Smooth muscle cell (in vitro differentiated cells): ENCODE data around the gene ISCU. TPM values are rescaled to one million over a fixed set of nuclear protein-coding genes. Genes with fewer than 3 reads are reported as not detected.

Source experiments
- DNase-seq: peaks from one replicate; lab custom pipeline; 2025; ENCODE audit not compliant: unreplicated experiment; lab: John Stamatoyannopoulos, UW
- H2AFZ ChIP-seq: fragments of 200-600 bp; sonication (generic); 2 replicates; pipeline ENCODE4 v1.6.0; 2016; ENCODE audit warnings: antibody characterized with exemption, low read depth, mild to moderate bottlenecking
- H3F3A ChIP-seq: fragments of 200-600 bp; sonication (generic); 2 replicates; pipeline ENCODE4 v1.6.0; 2017; ENCODE audit warnings: antibody characterized with exemption, low read depth
- H3K27ac ChIP-seq: fragments of 200-600 bp; sonication (generic); 2 replicates; pipeline ENCODE4 v1.5.1; 2016; ENCODE audit warnings: low read depth, mild to moderate bottlenecking
- H3K27me3 ChIP-seq: fragments of 200-600 bp; sonication (generic); 2 replicates; pipeline ENCODE4 v1.6.1; 2016; ENCODE audit warnings: low read depth, mild to moderate bottlenecking
- H3K36me3 ChIP-seq: fragments of 200-600 bp; sonication (generic); 2 replicates; pipeline ENCODE4 v1.5.1; 2016; ENCODE audit warnings: low read depth
- H3K4me1 ChIP-seq: fragments of 200-600 bp; sonication (generic); 2 replicates; pipeline ENCODE4 v1.5.1; 2016; ENCODE audit warnings: low read depth
- H3K4me2 ChIP-seq: fragments of 200-600 bp; sonication (generic); 2 replicates; pipeline ENCODE4 v1.6.0; 2016; ENCODE audit warnings: mild to moderate bottlenecking
- H3K4me3 ChIP-seq: fragments of 200-600 bp; sonication (generic); 2 replicates; pipeline ENCODE4 v1.5.1; 2016; ENCODE audit warnings: mild to moderate bottlenecking
- H3K79me2 ChIP-seq: fragments of 200-600 bp; sonication (generic); 2 replicates; pipeline ENCODE4 v1.6.0; 2016; ENCODE audit warnings: low read depth, mild to moderate bottlenecking
- H3K9ac ChIP-seq: fragments of 200-600 bp; sonication (generic); 2 replicates; pipeline ENCODE4 v1.6.0; 2016; ENCODE audit warnings: low read depth
- H3K9me3 ChIP-seq: fragments of 200-600 bp; sonication (generic); replicated peaks from 2 replicates; pipeline ENCODE4 v1.5.1; 2016; ENCODE audit warnings: low read depth
- H4K20me1 ChIP-seq: fragments of 200-600 bp; sonication (generic); 2 replicates; pipeline ENCODE4 v1.6.0; 2016; ENCODE audit warnings: low read depth
- WGBS: methylation state at CpG from one replicate; pipeline ENCODE4 v1.1.7; 2016; ENCODE audit warnings: low lambda C conversion rate; 5-methylcytosine and 5-hydroxymethylcytosine counted together
- polyA plus RNA-seq: library from polyadenylated mRNA; unstranded; fragments of >200 nt; fragmentation: Nextera tagmentation; extraction: Ambion mirVana; gene quantifications from 2 replicates; pipeline ENCODE4 v1.2.1, GENCODE V29; 2016
- total RNA-seq: library from RNA; depleted of rRNA; stranded (reverse); fragments of >200 nt; gene quantifications from 2 replicates; pipeline ENCODE4 v1.2.3, GENCODE V29; 2014
- TF ChIP-seq, protein P1 (sequence below): fragments of 200-600 bp; sonication (generic); IDR thresholded peaks from 2 replicates; pipeline ENCODE4 v1.5.1; 2017; ENCODE audit warnings: borderline replicate concordance, mild to moderate bottlenecking, antibody characterized with exemption; ENCODE audit not compliant: insufficient read depth, poor library complexity, severe bottlenecking

ISCU gene
- total and polyA plus RNA-seq, 2 experiments from 2014 or later, result 138 to 140 TPM

DNA sequence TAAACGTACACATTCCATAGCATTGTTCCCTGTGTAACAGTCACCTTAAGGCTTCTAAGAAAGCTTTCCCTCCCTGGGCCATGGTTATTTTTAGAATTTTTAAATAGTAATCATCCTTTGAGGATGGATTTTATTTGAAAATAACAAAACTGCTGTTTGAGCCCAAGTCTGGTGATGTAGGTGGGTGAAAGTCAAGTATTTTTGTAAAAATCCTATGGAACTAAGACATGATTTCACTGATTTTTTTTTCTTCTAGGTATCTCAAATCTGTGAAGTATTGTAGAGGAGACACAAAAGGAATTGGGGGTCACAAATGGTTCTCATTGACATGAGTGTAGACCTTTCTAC is 1.4 kb downstream of the ISCU start:
- H3K4me2 ChIP-seq, result peak overlapping the region; percentile 94
- WGBS, result 0% methylated on average over 1 of the region's 1 CpG
- peaks cover 7% of the 10 kb centered on the region for H3K4me1 ChIP-seq
- H3K9me3 ChIP-seq, result no peaks in the 10 kb centered on the region
- H3F3A ChIP-seq, result peaks cover 10% of the 10 kb centered on the region
- TF ChIP-seq, protein P1, sequence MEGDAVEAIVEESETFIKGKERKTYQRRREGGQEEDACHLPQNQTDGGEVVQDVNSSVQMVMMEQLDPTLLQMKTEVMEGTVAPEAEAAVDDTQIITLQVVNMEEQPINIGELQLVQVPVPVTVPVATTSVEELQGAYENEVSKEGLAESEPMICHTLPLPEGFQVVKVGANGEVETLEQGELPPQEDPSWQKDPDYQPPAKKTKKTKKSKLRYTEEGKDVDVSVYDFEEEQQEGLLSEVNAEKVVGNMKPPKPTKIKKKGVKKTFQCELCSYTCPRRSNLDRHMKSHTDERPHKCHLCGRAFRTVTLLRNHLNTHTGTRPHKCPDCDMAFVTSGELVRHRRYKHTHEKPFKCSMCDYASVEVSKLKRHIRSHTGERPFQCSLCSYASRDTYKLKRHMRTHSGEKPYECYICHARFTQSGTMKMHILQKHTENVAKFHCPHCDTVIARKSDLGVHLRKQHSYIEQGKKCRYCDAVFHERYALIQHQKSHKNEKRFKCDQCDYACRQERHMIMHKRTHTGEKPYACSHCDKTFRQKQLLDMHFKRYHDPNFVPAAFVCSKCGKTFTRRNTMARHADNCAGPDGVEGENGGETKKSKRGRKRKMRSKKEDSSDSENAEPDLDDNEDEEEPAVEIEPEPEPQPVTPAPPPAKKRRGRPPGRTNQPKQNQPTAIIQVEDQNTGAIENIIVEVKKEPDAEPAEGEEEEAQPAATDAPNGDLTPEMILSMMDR, result no peak
- peak overlapping the region; percentile 90 for H3K27ac ChIP-seq
- H3K4me3 ChIP-seq, result peak overlapping the region; percentile 81
- H2AFZ ChIP-seq, result no peak overlapping the region
- peaks cover 11% of the 10 kb centered on the region for H3K36me3 ChIP-seq
- H3K79me2 ChIP-seq, result peaks cover 36% of the 10 kb centered on the region
- no peak overlapping the region for H3K9ac ChIP-seq
- H3K27me3 ChIP-seq, result no peaks in the 10 kb centered on the region
- H4K20me1 ChIP-seq, result peaks cover 21% of the 10 kb centered on the region
- DNase-seq, result no peak

- Histone ChIP-seq H3K4me3 (no peak overlapping the region), H3K9me3 (no peaks in the 10 kb centered on the region), H3K4me1 (peaks cover 5% of the 10 kb centered on the region), H3K36me3 (peaks cover 11% of the 10 kb centered on the region), H3K27ac (no peak overlapping the region), H2AFZ (no peak overlapping the region), H4K20me1 (peaks cover 13% of the 10 kb centered on the region), H3K27me3 (no peaks in the 10 kb centered on the region), H3K9ac (no peak overlapping the region), H3K79me2 (peaks cover 26% of the 10 kb centered on the region), H3F3A (peaks cover 12% of the 10 kb centered on the region), H3K4me2 (no peak overlapping the region)
- TF ChIP-seq, protein P1, result peak; percentile 1
- no peak for DNase-seq
These were observed 2.3 kb downstream of the ISCU start for GRCh38 chr12:108564724-108565123.

DNA sequence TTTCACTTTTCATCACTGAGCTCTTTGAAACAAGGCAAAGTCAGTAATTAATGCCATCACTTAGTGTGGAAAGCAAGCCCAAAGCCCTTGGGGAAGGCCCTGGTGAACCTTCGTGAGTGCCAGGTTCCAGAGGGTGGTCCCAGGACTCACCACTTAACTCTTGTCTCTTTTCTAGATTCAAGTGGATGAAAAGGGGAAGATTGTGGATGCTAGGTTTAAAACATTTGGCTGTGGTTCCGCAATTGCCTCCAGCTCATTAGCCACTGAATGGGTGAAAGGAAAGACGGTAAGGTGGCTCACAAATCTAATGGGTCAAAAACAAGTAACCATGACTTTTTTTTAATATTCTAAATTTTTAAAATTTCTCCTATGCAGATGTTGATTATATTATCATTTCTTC is 2.8 kb downstream of the ISCU start:
- no peaks in the 10 kb centered on the region for H3K27me3 ChIP-seq
- H3K9me3 ChIP-seq, result no peaks in the 10 kb centered on the region
- peaks cover 22% of the 10 kb centered on the region for H3K79me2 ChIP-seq
- peaks cover 9% of the 10 kb centered on the region for H4K20me1 ChIP-seq
- H3K4me1 ChIP-seq, result peaks cover under 1% of the 10 kb centered on the region
- TF ChIP-seq, protein P1, result no peak
- DNase-seq, result no peak
- WGBS, result 98% methylated on average over 3 of the region's 3 CpGs
- peaks cover 11% of the 10 kb centered on the region for H3K36me3 ChIP-seq
- no peak overlapping the region for H3K4me3 ChIP-seq
- H3F3A ChIP-seq, result peaks cover 14% of the 10 kb centered on the region
- no peak overlapping the region for H3K9ac ChIP-seq
- H3K4me2 ChIP-seq, result no peak overlapping the region
- no peak overlapping the region for H2AFZ ChIP-seq
- H3K27ac ChIP-seq, result no peak overlapping the region

DNA sequence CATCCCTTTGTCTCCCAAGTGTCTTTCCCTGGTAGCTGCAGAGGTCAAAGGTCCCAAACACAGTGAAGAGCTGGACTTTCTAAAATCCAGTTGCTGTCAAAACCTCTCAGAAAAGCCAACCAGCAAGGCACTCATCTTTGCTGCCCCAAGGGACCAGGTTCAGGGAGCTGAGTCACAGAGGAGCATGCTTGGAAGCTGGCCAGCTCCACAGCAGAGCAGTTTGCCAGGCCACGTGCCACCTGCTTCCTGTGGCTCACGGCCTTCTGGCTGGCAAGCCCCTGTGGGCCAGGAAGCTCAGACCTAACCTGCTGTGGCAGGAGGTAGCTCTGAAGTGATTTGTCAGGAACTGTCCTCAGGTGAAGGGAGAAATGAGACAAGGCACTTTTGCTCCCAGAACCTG is 3.6 kb downstream of the ISCU start:
- peaks cover 11% of the 10 kb centered on the region for H3K36me3 ChIP-seq
- no peak overlapping the region for H3K27ac ChIP-seq
- no peaks in the 10 kb centered on the region for H3K4me1 ChIP-seq
- H4K20me1 ChIP-seq, result peaks cover 8% of the 10 kb centered on the region
- no peak overlapping the region for H2AFZ ChIP-seq
- H3K4me3 ChIP-seq, result no peak overlapping the region
- TF ChIP-seq, protein P1, result no peak
- no peaks in the 10 kb centered on the region for H3K9me3 ChIP-seq
- H3F3A ChIP-seq, result peaks cover 19% of the 10 kb centered on the region
- no peak overlapping the region for H3K9ac ChIP-seq
- no peaks in the 10 kb centered on the region for H3K27me3 ChIP-seq
- WGBS, result 83% methylated on average over 2 of the region's 2 CpGs
- no peak for DNase-seq
- no peak overlapping the region for H3K4me2 ChIP-seq
- peaks cover 14% of the 10 kb centered on the region for H3K79me2 ChIP-seq
